ENCODE results near the gene MEI4. TPM values are rescaled to one million over a fixed set of nuclear protein-coding genes. Genes with fewer than 3 reads are reported as not detected.

Gene MEI4
- total and polyA plus RNA-seq, 5 experiments from 2014 or later = 0.08 to 0.18 (median 0.14) TPM; not detected in 2

DNA sequence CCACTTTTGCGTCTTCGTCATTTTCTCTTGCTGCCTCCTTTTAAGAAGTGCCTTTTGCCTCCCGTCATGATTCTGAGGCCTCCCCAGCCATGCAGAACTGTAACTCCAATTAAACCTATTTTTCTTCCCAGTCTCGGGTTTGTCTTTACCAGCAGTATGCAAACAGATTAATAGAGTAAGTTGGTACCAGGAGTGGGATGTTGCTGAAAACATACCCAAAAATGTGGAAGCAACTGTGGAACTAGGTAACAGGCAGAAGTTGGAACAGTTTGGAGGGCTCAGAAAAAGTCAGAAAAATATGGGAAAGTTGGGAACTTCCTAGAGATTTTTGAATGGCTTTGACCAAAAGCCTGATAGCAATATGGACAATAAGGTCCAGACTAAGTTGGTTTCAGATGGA lies 309.2 kb downstream of the MEI4 start:
- H3K27me3 Mint-ChIP-seq = no peaks in the 10 kb centered on the region
- no peak overlapping the region for H3K27ac Mint-ChIP-seq
- H3K4me1 Mint-ChIP-seq = no peaks in the 10 kb centered on the region
- no peak for DNase-seq
- POLR2A ChIA-PET = no interaction called here
- no peak for ATAC-seq
- no peak overlapping the region for H3K4me3 Mint-ChIP-seq
- peaks cover 13 to 39% (median 17%) of the 10 kb centered on the region in 9 donors for H3K9me3 Mint-ChIP-seq
- peaks cover 0 to 11% (median 0%) of the 10 kb centered on the region in 3 donors for H3K36me3 Mint-ChIP-seq

DNA sequence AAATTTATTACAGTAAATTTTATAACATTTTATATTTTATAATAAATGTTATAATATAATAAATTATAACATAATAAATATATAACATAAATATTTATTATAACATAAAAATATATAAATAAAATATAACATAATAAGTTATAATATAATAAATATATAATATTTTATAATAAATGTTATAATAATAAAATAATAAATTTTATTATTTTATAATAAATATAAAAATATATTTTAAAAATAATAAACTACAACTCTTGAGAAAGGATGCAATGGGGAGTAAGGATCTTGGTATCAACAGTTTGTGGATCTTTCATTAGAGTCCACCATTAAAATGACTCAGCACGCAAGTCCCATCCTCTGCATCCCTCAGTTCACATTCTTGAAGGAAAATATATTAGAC lies 312.6 kb downstream of the MEI4 start:
- Mint-ChIP-seq H3K4me3 (no peak overlapping the region), H3K27me3 (no peaks in the 10 kb centered on the region), H3K4me1 (no peaks in the 10 kb centered on the region), H3K9me3 (peaks cover 8 to 35% (median 17%) of the 10 kb centered on the region in 9 donors), H3K27ac (no peak overlapping the region), H3K36me3 (peaks cover 0 to 11% (median 0%) of the 10 kb centered on the region in 3 donors)
- POLR2A ChIA-PET = no interaction called here
- ATAC-seq (no peak), DNase-seq (no peak)

DNA sequence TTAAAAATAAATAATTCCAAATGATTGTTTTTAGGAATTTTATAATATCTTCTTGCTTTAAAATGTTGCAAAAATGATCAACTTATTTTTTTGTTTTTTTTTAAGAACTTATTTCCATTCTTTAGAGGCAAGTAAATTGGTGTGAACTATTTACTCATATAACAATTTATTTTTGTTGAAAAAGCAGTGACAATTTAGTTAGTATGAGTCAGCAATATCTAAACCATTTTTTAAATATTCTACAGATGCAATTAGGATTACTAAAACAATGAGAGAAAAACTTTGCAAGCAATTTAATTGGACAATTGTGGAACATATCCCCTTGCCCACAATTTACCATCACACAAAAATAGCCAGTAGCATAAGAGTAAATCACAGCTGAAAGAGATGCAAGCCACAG lies 319.5 kb downstream of the MEI4 start:
- H3K9me3 Mint-ChIP-seq = peaks cover 0 to 17% (median 8%) of the 10 kb centered on the region in 9 donors
- POLR2A ChIA-PET = no interaction called here
- H3K4me3 Mint-ChIP-seq = no peak overlapping the region
- H3K4me1 Mint-ChIP-seq = no peaks in the 10 kb centered on the region
- H3K27ac Mint-ChIP-seq = no peak overlapping the region
- DNase-seq (no peak), ATAC-seq (no peak)
- H3K36me3 Mint-ChIP-seq = peaks cover 0 to 4% (median 0%) of the 10 kb centered on the region in 3 donors
- H3K27me3 Mint-ChIP-seq = no peaks in the 10 kb centered on the region

Other genes starting within 250 kb of the MEI4 start
- gene HTR1B, start 189.5 kb upstream of the MEI4 start, total RNA-seq = not detected
- gene HTR1B, start 189.5 kb upstream of the MEI4 start, polyA plus RNA-seq = not detected

All from naive thymus-derived CD8-positive, alpha-beta T cell (primary cell).